Neural cell (in vitro differentiated cells): Measurements from ENCODE around the gene NEDD4L.

Experiments used
- CTCF ChIP-seq: fragments of 450-650 bp; IDR thresholded peaks from 2 replicates; pipeline ENCODE4 v1.5.1; 2014; ENCODE audit warnings: antibody characterized with exemption, mild to moderate bottlenecking, moderate library complexity; ENCODE audit not compliant: poor library complexity, severe bottlenecking
- EP300 ChIP-seq: fragments of 450-650 bp; conservative IDR thresholded peaks from 2 replicates; pipeline ENCODE4 v1.6.1; 2014; ENCODE audit warnings: antibody characterized with exemption, mild to moderate bottlenecking, moderate library complexity; ENCODE audit not compliant: poor library complexity, severe bottlenecking
- EZH2 ChIP-seq: fragments of 200-600, 300-800 bp; shearing (Covaris generic), sonication (generic); IDR thresholded peaks from 2 replicates; pipeline ENCODE4 v1.6.1; 2014; ENCODE audit warnings: antibody characterized with exemption, low read length, borderline replicate concordance, mild to moderate bottlenecking; ENCODE audit not compliant: insufficient read depth, poor library complexity, severe bottlenecking
- MXI1 ChIP-seq: fragments of 450-650 bp; conservative IDR thresholded peaks from 2 replicates; pipeline ENCODE4 v1.6.1; 2014; ENCODE audit warnings: antibody characterized with exemption, mild to moderate bottlenecking; ENCODE audit not compliant: poor library complexity, severe bottlenecking
- POLR2AphosphoS5 ChIP-seq: IDR thresholded peaks from 2 replicates; pipeline ENCODE4 v1.6.1; 2012
- RAD21 ChIP-seq: fragments of 450-650 bp; conservative IDR thresholded peaks from 2 replicates; pipeline ENCODE4 v1.6.1; 2014; ENCODE audit warnings: antibody characterized with exemption, mild to moderate bottlenecking, moderate library complexity
- REST ChIP-seq: IDR thresholded peaks from 2 replicates; pipeline ENCODE4 v1.6.1; 2012; ENCODE audit warnings: borderline replicate concordance
- TAF1 ChIP-seq: IDR thresholded peaks from 2 replicates; pipeline ENCODE4 v1.6.1; 2012; ENCODE audit warnings: low read depth

GRCh38 chr18:58172031-58172430 is 128.0 kb downstream of the NEDD4L start:
- TF ChIP-seq POLR2AphosphoS5 = no peak
- TF ChIP-seq CTCF = no peak
- no peak for TF ChIP-seq EZH2
- TF ChIP-seq REST = no peak
- TF ChIP-seq EP300 = no peak
- TF ChIP-seq RAD21 = no peak
- no peak for TF ChIP-seq TAF1
- no peak for TF ChIP-seq MXI1
